HG03571 (cell line): Measurements from ENCODE around the gene PCA3.
"Not testable (repeated sequence)": the region's sequence is repeated elsewhere in the genome, so short reads cannot be mapped to it uniquely, and the experiment has no call there.

Source experiments
- ATAC-seq: cut with Tn5 transposase; IDR thresholded peaks from one replicate; pipeline ENCODE4 v1.9.1; 2021; ENCODE audit not compliant: unreplicated experiment

The PCA3 gene

GRCh38 chr9:76764138-76764537 lies at the start of gene PCA3:
Gene PCA3, plus strand, starts transcription at chr9:76764438.
- ATAC-seq = no peak

DNA sequence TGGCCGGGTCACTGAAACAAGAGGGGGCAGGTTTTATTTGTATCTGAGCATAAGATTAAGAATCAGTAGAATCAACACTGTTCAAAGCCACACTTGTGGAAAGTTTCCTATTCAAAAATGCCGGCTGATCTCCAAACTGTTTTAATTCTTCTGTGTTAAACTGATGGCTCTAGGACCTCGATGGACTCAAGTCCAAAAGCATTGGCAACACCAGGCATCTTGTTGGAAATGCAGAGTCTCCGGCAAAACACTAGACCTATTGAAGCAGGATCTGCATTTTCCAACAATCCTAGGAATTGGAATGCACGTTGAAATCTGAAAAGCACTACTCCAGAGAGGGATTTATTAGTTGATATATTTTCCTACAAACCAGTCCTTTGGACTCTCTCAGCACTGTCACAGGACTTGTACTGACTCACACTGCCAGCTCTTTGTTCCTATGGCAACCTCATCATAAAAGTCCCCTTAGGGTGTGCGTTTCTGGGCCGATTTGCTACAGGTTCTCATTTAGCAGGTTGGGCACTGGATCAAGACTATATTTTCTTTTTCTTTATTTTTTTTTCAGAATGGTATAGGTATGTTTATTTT lies 48.1 kb upstream of the PCA3 start:
- ATAC-seq = no peak

- no peak for ATAC-seq
Observed at GRCh38 chr9:76717176-76717575, 47.1 kb upstream of the PCA3 start.

DNA sequence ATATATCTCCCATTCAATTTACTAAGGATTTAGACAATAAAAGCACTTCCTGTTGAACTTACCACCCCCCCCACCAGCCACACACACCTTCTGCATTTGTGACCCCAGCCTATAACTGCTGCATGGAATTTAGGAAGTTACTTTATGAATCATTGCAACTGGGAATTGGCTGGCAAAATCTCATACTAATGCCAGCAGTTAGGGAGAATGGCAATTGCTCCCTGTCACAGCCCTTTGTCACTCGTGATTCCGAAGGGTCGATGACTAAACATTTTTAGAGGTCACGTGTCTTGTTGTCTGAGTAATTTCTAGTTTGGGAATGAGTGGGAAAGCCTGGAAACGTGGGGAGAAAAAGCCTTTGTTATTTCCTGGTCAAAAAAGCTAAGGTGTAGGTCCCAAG lies 46.6 kb upstream of the PCA3 start:
- ATAC-seq = no peak

DNA sequence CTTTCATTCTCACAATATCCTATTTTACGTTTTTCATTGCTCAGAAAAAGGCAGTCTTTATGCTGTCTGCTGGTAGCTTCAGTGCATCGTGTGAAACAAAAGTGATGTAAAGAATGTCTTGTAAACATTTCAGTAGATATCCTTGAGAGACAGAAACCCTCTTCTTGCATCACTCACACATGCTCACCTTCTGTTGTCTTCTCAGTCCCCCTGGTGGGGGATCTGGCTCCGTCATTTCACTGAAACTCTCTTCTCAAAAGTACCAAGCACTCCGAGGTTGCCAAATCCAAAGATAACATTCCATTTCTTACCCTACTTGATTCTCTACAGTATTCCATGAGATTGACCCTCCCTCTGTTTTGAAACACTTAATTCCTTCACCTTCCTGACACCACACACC lies 46.1 kb upstream of the PCA3 start:
- no peak for ATAC-seq

- no peak for ATAC-seq
Observed at GRCh38 chr9:76720245-76720644, 44.0 kb upstream of the PCA3 start.

DNA sequence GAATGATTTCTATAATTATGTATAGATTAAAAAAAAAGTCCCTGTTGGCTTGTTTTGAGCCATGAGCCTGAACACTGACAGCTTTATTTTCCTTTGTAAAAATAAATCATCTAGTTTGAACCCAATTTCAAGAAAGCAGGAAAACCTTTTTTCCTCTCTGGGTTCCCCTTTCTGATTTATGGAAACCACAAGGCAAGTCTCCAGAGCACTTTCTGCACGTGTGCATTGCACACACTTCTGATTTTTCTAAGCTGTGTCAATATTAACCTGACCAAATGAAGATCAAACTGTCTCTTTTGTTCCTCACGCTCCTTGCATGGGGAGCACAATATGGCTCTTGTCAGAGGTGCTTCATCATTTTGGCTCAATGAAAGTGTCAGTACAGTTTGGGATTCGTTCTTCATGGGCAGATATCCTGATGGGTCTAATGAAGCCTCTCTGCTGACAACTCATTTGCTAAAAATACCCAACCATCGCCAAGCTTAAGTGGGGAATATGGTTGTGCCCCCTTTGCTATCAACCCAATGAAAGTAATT lies 39.2 kb upstream of the PCA3 start:
- ATAC-seq = no peak

DNA sequence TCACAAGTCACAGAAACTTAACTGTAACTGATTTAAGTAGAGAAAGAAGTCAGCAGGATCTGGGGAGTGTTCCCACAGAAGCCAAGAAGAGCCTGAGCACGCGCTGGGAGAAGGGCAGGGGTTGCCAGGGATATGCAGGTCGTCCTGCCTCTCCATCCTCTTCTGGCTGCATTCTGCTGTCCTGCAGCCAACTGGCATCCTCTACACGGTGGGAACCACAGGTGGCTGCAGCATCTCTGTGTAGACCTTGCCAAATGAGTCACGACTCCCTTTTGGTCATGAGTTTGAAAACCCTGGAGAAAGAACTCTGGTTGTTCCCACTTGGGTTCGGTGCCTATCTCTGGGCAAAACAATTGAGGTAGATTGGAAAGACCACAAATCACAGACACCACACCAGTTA lies 38.4 kb upstream of the PCA3 start:
- no peak for ATAC-seq

GRCh38 chr9:76729116-76729515 lies 35.1 kb upstream of the PCA3 start:
- no peak for ATAC-seq

DNA sequence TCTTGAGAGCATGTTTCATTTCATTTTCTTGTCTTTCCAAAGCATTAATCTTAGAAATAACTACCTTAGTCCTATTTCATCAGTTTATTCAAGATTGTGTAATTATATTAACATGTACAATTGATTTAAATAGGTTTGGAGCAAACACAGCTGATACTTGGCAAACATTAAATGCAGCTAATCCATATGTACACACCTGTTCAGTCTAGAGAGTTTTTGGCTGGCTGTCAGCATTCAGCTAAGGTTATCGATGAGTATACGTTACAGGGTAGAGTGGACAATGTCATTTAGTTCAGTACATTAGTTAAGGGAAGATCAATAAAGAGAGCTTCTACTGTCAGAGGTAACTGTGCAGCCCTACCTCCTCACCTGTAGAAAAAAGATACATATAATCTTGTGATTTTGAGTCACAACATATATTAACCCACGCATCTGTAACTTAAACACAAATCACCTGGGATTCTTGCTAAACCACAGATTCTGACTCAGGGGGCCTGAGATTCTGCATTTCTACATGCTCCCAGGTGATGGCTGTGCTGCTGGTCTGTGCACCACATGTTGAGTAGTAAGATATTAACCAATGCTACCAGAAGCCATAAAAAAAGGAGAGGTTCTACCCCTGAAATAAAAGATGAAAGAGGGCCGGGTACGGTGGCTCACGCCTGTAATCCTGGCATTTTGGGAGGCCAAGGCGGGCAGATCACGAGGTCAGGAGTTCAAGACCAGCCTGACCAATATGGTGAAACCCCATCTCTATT lies 34.1 kb upstream of the PCA3 start:
- no peak for ATAC-seq

DNA sequence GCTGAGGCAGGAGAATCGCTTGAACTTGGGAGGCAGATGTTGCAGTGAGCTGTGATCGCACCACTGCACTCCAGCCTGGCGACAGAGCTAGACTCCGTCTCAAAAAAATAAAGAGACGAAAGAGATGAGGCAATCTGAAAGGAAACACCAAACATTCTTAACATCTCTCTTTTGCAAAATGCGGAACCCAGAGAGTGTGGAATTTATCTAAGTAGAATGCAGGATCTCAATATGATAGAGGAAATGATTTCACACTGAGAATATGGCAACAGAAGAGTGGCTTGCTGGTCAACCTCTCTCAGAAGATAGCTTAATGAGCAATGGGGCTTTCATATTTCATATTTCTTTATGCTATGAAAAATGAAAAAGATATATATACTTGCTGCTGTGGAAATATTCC lies 33.4 kb upstream of the PCA3 start:
- ATAC-seq = no peak

GRCh38 chr9:76732341-76732958 lies 31.8 kb upstream of the PCA3 start:
- no peak for ATAC-seq

DNA sequence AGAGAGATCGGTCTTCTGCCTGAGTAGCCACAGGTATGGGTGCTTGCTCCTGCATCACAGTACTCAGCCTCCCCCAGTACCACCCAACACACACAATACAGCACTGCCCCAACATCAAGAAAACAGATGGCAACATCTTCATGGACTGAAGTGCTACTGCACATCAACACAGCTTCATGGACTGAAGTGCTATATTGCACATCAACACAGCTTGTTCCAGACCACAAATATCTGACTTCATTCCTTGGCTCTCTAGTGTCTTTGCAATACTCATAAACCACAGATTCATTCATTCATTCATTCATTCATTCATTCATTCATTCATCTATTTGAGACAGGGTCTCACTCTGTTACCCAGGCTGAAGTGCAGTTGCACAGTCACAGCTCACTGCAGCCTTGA lies 31.1 kb upstream of the PCA3 start:
- ATAC-seq = no peak

DNA sequence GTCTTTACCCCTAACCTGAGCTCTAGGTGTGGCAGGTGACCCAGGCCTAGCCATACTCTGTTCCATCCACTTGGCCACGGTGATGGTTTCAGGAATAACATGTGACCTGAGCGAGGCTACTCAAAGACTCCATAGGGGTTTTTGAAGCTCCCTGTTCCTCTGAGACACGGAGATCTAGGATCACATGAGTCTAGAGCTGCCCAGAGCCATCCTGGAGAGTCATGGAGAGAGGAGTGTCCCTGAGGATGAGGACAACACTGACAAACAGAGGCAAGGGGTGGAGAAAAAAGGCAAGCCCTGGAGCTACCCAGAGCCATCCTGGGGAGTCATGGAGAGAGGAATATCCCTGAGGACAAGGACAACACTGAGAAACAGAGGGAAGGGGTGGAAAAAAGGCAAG lies 29.5 kb upstream of the PCA3 start:
- ATAC-seq = no peak

DNA sequence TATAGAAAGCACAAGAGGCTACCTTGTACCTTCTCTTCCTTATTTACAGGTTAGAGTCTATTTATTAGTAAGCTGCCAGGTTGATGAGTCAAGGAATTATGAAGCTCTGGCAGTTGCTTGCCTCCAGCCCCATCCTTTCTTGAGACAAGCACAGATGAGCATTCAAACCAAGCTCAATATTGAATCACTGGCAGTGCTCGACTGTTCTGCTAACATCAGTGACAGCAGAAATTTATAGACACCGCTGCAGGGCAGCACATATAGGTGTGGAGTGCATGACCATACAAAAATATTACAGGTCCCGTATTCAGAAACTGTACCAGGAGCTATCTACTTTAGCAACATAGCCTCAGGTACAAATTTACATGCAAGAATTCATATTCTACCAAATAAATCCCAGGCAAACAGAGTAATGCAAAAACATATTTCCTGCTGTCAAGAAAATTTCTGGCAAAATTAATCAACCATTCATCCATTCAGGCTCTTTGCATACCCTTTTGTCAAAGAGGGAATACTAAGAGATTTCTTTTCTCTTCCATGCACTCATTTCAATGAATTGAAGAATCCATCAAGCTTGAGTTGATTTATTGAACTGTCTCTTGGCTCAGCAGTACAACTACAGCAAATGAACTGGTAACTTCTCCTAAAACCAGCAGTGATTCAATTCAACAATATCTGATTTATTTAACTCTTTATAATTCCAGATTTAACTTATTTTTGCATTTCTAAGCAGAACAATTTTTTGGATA lies 26.9 kb upstream of the PCA3 start:
- no peak for ATAC-seq

DNA sequence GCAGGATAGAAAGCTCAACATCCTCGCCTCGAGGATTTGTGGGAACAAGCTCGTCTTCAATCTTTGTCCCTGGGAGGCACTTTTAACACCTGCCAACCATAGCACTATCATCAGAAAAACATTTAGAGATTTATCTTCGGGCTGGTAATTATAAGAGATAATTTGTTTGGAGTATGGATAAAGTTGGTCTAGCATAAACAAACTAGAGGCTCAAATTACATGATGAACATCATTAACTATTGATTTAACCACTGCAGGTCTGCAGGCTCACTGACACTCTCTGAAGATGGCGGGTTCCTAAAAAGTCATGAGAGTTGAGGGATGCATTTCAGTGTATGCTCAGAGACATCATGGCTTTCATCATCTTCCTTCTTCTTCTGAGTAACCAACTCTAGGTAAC lies 25.8 kb upstream of the PCA3 start:
- ATAC-seq = no peak

DNA sequence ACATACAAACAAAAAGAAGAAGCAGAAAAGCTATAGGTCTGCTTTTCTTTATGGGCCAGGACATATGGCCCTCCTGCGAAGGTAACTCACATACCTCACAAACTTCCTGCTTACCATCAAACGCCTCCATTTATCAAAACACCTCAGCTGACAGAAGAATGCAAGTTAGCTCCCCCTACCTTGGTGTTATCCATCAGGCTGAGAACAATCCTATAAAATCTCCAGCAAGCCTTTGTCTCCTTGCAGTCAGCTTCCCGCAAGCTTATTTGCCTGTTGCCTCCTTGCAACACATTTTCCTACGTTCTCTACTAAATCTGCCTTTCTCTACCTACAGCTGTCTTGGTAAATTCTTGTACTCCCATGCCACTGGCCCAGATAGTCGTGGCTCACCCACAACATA lies 22.7 kb upstream of the PCA3 start:
- ATAC-seq = no peak

DNA sequence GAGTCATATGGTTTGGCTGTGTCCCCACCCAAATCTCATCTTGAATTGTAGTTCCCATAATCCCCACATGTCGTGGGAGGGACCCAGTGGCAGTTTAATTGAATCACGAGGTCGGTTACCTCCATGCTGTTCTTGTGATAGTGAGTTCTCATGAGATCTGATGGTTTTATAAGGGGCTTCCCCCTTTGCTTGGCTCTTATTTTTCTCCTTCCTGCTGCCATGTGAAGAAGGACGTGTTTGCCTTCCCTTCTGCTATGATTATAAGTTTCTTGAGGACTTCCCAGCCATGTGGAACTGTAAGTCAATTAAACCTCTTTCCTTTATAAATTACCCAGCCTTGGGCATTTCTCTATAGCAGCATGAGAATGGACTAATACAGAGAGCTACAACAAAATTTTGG lies 21.3 kb upstream of the PCA3 start:
- not testable (repeated sequence) for ATAC-seq

GRCh38 chr9:76743931-76744330 lies 20.3 kb upstream of the PCA3 start:
- ATAC-seq = no peak

DNA sequence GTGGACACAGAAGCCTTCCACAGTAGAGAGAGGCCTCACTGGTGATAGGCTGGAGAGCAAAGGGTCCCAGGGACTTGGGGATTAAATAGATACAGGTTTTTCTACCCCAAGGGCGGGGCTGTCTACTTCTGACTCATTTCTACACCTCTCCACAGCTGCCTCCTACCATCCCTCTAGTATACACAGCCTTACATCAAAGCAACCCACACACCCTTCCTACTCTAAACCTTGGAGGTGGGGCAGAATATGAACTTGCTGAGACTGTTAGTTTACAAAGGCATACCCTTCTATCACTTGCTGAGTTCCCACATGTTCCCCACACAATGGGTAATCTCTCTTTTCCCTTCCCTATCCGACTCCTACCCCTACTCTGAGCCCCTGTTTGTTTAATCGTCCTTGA lies 19.9 kb upstream of the PCA3 start:
- ATAC-seq = no peak

DNA sequence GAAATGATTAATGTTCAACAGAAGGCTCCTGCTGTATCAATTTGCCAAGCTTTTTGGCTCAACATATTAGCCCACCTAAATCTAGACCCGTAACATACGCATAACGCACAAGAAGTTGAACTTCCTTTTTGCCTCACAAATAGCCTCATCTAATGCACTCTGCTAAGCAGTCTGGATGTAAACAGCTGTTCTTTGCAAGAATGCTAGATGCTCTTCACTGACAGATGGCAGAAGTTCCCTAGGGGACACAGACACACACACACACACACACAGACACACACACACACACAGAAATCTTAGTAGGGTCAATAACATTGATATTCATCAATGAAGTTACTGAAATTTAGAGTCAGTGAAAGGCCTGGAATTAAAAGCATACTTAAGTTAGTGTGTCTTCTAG lies 13.2 kb upstream of the PCA3 start:
- ATAC-seq = no peak

GRCh38 chr9:76756268-76756640 lies 8.0 kb upstream of the PCA3 start:
- no peak for ATAC-seq
